ENCODE results near the gene KCNMA1. TPM values are rescaled to one million over a fixed set of nuclear protein-coding genes. Genes with fewer than 3 reads are reported as not detected.

The KCNMA1 gene
- total and polyA plus RNA-seq, 10 of the 15 experiments (the other 5 are each of a cell fraction or from before 2014, with no cell fraction given): 8.5 to 77.0 (median 21.3) TPM

- TF ChIP-seq SMAD1 (IDR thresholded peaks at IDR 0.05; ENCODE audit: low read depth, partially characterized antibody) (no peak), PML (IDR thresholded peaks at IDR 0.05; ENCODE audit: low read length) (no peak), DPF2 (IDR thresholded peaks at IDR 0.05) (no peak), PBX3 (IDR thresholded peaks at IDR 0.05; ENCODE audit: insufficient replicate concordance, low read depth, low read length) (no peak), MYC (IDR thresholded peaks at IDR 0.05; ENCODE audit: insufficient read depth, insufficient read length, insufficient replicate concordance, low read length, severe bottlenecking) (no peak), USF1 (IDR thresholded peaks at IDR 0.05; ENCODE audit: borderline replicate concordance, extremely low read length, insufficient read depth, low read depth, low read length) (no peak), HDAC6 (IDR thresholded peaks at IDR 0.05; ENCODE audit: unreplicated experiment) (no peak), YBX1 (IDR thresholded peaks at IDR 0.05) (no peak), MEF2A (IDR thresholded peaks at IDR 0.05; ENCODE audit: insufficient read depth, low read depth, low read length) (peak; percentile 90), IRF4 (IDR thresholded peaks at IDR 0.05; ENCODE audit: low read depth, low read length) (no peak), ZSCAN29 (IDR thresholded peaks at IDR 0.05) (no peak), IKZF2 (IDR thresholded peaks at IDR 0.05) (peak in 1 of 2 experiments; percentile 50; a peak in 2 of 4 replicates), ESRRA (IDR thresholded peaks at IDR 0.05; ENCODE audit: low read length) (no peak), E2F4 (IDR thresholded peaks at IDR 0.05; ENCODE audit: low read depth, low read length) (no peak), EP300 (IDR thresholded peaks at IDR 0.05; ENCODE audit: borderline replicate concordance in 1 of 2, control insufficient read depth in 1 of 2, low read depth in 2 of 2, low read length in 2 of 2) (0 out of 4 replicates have a peak, but pooled peaks of 1 of the 2 experiments have one; percentile 48)
Measured at GRCh38 chr10:77648472-77648871, 10.9 kb upstream of the KCNMA1 start (continued).
